Activated T-helper 2 cell treated with anti-CD3 and anti-CD28 coated beads, Interferon-gamma antibody, Interleukin-2, Interleukin-4, amounts not matched to agents 10 μg/mL and 5 μg/mL and 100 μg/mL, durations not matched to agents 14 hours and 24 hours and 36 hours (primary cell): Measurements from ENCODE around the gene MB. TPM values are rescaled to one million over a fixed set of nuclear protein-coding genes. Genes with fewer than 3 reads are reported as not detected.

Experiments
- DNase-seq: peaks from one replicate; pipeline ENCODE4 v3.0.0; 2021; ENCODE audit warnings: low spot score
- H3K27ac Mint-ChIP-seq: one replicate; pipeline ENCODE4 v1.8.0; 2021; ENCODE audit warnings: mixed read lengths
- H3K27me3 Mint-ChIP-seq: one replicate; pipeline ENCODE4 v1.8.0; 2021; ENCODE audit warnings: low read depth, mixed read lengths
- H3K36me3 Mint-ChIP-seq: one replicate; pipeline ENCODE4 v1.8.0; 2021; ENCODE audit warnings: low read depth, mixed read lengths
- H3K4me1 Mint-ChIP-seq: one replicate; pipeline ENCODE4 v1.8.0; 2021; ENCODE audit warnings: low read depth, mixed read lengths
- H3K4me3 Mint-ChIP-seq: one replicate; pipeline ENCODE4 v1.8.0; 2021; ENCODE audit warnings: low read depth, mild to moderate bottlenecking, moderate library complexity, mixed read lengths
- H3K9me3 Mint-ChIP-seq: one replicate; pipeline ENCODE4 v1.8.0; 2021; ENCODE audit warnings: mixed read lengths
- intact Hi-C: fragments of 100-400 bp; cut with micrococcal nuclease; formaldehyde crosslinking; loops from one replicate; pipeline ENCODE4 v1.15.1; 2023
- total RNA-seq: library from RNA; stranded (reverse); gene quantifications from 2 replicates; pipeline ENCODE4 v1.2.3, GENCODE V29; 2022

The MB gene
- total RNA-seq, 1 donor from 2014 or later = 0.50 TPM

GRCh38 chr22:35567351-35568141, 49.6 kb downstream of the MB start:
- no peak overlapping the region for H3K4me3 Mint-ChIP-seq
- no peak overlapping the region for H3K27ac Mint-ChIP-seq

GRCh38 chr22:35564975-35565867, 51.9 kb downstream of the MB start:
- Mint-ChIP-seq H3K36me3 (no peaks in the 10 kb centered on the region), H3K9me3 (no peaks in the 10 kb centered on the region), H3K4me3 (no peak overlapping the region), H3K27me3 (peaks cover 16% of the 10 kb centered on the region), H3K4me1 (peaks cover 3% of the 10 kb centered on the region), H3K27ac (no peak overlapping the region)
- DNase-seq = no peak
- intact Hi-C loops = no loop called here

More at GRCh38 chr22:35567351-35568141, 49.6 kb downstream of the MB start:
- Mint-ChIP-seq H3K9me3 (no peaks in the 10 kb centered on the region), H3K4me1 (no peaks in the 10 kb centered on the region), H3K27me3 (peaks cover 7% of the 10 kb centered on the region), H3K36me3 (no peaks in the 10 kb centered on the region)
- no peak for DNase-seq
- intact Hi-C loops = no loop called here

GRCh38 chr22:35563211-35563610, 53.9 kb downstream of the MB start:
- no peak for DNase-seq
- Mint-ChIP-seq H3K36me3 (no peaks in the 10 kb centered on the region), H3K4me1 (peaks cover 4% of the 10 kb centered on the region), H3K4me3 (no peak overlapping the region), H3K27me3 (peaks cover 16% of the 10 kb centered on the region), H3K27ac (no peak overlapping the region), H3K9me3 (no peaks in the 10 kb centered on the region)
- intact Hi-C loops = no loop called here

GRCh38 chr22:35561796-35562526, 55.2 kb downstream of the MB start:
- no peaks in the 10 kb centered on the region for H3K36me3 Mint-ChIP-seq
- DNase-seq = no peak
- H3K27me3 Mint-ChIP-seq = peaks cover 24% of the 10 kb centered on the region
- H3K9me3 Mint-ChIP-seq = no peaks in the 10 kb centered on the region
- H3K4me1 Mint-ChIP-seq = peaks cover 7% of the 10 kb centered on the region
- H3K27ac Mint-ChIP-seq = no peak overlapping the region
- intact Hi-C loops = no loop called here
- no peak overlapping the region for H3K4me3 Mint-ChIP-seq

GRCh38 chr22:35560824-35561223, 56.3 kb downstream of the MB start:
- Mint-ChIP-seq H3K4me3 (no peak overlapping the region), H3K36me3 (no peaks in the 10 kb centered on the region), H3K4me1 (peaks cover 7% of the 10 kb centered on the region), H3K9me3 (no peaks in the 10 kb centered on the region), H3K27ac (no peak overlapping the region), H3K27me3 (peaks cover 24% of the 10 kb centered on the region)
- intact Hi-C loops = no loop called here
- DNase-seq = no peak

GRCh38 chr22:35560366-35560765, 56.8 kb downstream of the MB start:
- H3K36me3 Mint-ChIP-seq = no peaks in the 10 kb centered on the region

GRCh38 chr22:35559354-35560005, 57.6 kb downstream of the MB start:
- Mint-ChIP-seq H3K27ac (no peak overlapping the region), H3K27me3 (peaks cover 27% of the 10 kb centered on the region), H3K9me3 (no peaks in the 10 kb centered on the region), H3K4me1 (peaks cover 9% of the 10 kb centered on the region), H3K4me3 (no peak overlapping the region), H3K36me3 (no peaks in the 10 kb centered on the region)
- intact Hi-C loops = no loop called here
- DNase-seq = no peak

More at GRCh38 chr22:35560366-35560765, 56.8 kb downstream of the MB start:
- intact Hi-C loops = no loop called here
- peaks cover 28% of the 10 kb centered on the region for H3K27me3 Mint-ChIP-seq
- peaks cover 7% of the 10 kb centered on the region for H3K4me1 Mint-ChIP-seq
- no peak overlapping the region for H3K27ac Mint-ChIP-seq
- no peak overlapping the region for H3K4me3 Mint-ChIP-seq
- DNase-seq = no peak
- H3K9me3 Mint-ChIP-seq = no peaks in the 10 kb centered on the region

GRCh38 chr22:35558719-35559118, 58.4 kb downstream of the MB start:
- Mint-ChIP-seq H3K27ac (no peak overlapping the region), H3K4me3 (no peak overlapping the region), H3K9me3 (no peaks in the 10 kb centered on the region), H3K4me1 (peaks cover 13% of the 10 kb centered on the region), H3K27me3 (peaks cover 27% of the 10 kb centered on the region), H3K36me3 (no peaks in the 10 kb centered on the region)
- DNase-seq = no peak
- intact Hi-C loops = no loop called here

- Mint-ChIP-seq H3K27ac (no peak overlapping the region), H3K9me3 (no peaks in the 10 kb centered on the region), H3K27me3 (peaks cover 25% of the 10 kb centered on the region), H3K4me1 (peaks cover 18% of the 10 kb centered on the region), H3K4me3 (no peak overlapping the region), H3K36me3 (no peaks in the 10 kb centered on the region)
- no peak for DNase-seq
- intact Hi-C loops = no loop called here
Measured at GRCh38 chr22:35558031-35558430, 59.1 kb downstream of the MB start.

Other genes starting within 250 kb of the MB start
- gene HMOX1, start 236.2 kb downstream of the MB start, total RNA-seq = 1.0 and 1.3 TPM in 2 replicates
- 270 and 286 TPM in 2 replicates for gene MCM5, start 217.2 kb downstream of the MB start, total RNA-seq
- gene RASD2, start 76.5 kb downstream of the MB start, total RNA-seq = not detected in 2 replicates
- gene APOL6, start 31.1 kb upstream of the MB start, total RNA-seq = 21.2 and 21.9 TPM in 2 replicates
- not detected in 2 replicates for gene APOL5, start 100.5 kb upstream of the MB start, total RNA-seq